ENCODE results near the gene MAGEA11.

DNA sequence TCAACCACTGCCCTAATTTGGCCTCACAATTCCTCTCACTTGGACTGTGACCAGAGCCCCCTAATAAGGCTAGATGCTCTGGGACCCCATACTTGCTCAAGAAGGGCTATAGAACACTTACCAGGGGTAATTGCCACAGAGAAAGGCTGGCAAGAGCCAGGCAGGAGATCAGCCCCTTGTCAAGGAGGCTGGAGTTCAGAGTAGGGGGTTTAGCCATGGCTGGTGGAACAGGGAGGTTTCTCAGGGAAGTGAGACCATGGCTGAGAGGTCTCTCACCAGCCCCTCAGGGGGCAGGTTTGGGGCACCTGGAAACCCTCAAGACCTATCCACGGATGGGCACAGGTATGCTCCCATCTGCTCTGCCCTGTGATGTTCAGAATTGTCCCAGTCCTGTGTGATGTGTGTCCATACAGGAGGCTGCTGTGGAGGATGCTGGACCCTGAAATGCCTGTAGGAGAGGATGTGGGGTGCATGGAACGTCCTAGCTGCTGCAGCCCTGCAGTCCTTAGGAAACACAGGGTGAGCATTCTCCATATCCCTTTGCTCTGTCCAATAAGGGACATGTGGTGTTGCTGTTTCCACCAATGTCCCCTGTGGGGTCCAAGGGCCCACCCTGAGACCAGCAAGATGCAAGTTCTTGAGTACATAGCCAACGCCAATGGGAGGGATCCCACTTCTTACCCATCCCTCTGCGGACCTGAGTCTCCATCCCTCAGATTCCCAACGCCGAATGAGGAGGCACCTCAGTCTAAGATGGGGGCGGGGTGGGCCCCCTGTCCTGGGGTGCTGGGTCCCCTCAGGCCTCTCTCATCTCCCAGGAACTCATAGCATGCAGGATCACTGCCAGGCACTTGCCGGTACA is 45.6 kb downstream of the MAGEA11 start:
- TF ChIP-seq POLR2A (IDR thresholded peaks at IDR 0.05): no peak
- TF ChIP-seq, protein P1, sequence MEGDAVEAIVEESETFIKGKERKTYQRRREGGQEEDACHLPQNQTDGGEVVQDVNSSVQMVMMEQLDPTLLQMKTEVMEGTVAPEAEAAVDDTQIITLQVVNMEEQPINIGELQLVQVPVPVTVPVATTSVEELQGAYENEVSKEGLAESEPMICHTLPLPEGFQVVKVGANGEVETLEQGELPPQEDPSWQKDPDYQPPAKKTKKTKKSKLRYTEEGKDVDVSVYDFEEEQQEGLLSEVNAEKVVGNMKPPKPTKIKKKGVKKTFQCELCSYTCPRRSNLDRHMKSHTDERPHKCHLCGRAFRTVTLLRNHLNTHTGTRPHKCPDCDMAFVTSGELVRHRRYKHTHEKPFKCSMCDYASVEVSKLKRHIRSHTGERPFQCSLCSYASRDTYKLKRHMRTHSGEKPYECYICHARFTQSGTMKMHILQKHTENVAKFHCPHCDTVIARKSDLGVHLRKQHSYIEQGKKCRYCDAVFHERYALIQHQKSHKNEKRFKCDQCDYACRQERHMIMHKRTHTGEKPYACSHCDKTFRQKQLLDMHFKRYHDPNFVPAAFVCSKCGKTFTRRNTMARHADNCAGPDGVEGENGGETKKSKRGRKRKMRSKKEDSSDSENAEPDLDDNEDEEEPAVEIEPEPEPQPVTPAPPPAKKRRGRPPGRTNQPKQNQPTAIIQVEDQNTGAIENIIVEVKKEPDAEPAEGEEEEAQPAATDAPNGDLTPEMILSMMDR (IDR thresholded peaks at IDR 0.05): no peak

Measured in prostate gland (tissue), 2 donors.